ENCODE measurements around the gene SIT1. TPM values are rescaled to one million over a fixed set of nuclear protein-coding genes. Genes with fewer than 3 reads are reported as not detected.
A peak's percentile ranks its signal among the peaks of the same experiment; 100 is the strongest.

SIT1 gene
- total and polyA plus RNA-seq, 3 donors from 2014 or later: 0.43 to 1.6 TPM; not detected in 1

GRCh38 chr9:35605351-35606137 lies 45.2 kb downstream of the SIT1 start:
- 0 to 1% methylated on average over 3 to 17 of the region's 76 CpGs for WGBS, 2 donors
- Histone ChIP-seq H3K9me3 (no peaks in the 10 kb centered on the region), H3K27me3 (no peaks in the 10 kb centered on the region), H3K4me1 (peaks cover 14% of the 10 kb centered on the region), H3K36me3 (ENCODE audit: low read depth, missing control alignments) (no peaks in the 10 kb centered on the region), H3K27ac (peak overlapping the region in 1 of 2 donors; percentile 93), H3K4me3 (peak overlapping the region; percentile 72 to 89)
- intact Hi-C loops (cut with DNase I; ENCODE audit: low total_unique reads): no loop called here
- peak; percentile 38 for DNase-seq
- TF ChIP-seq POLR2A (IDR thresholded peaks at IDR 0.05) (no peak), CTCF (IDR thresholded peaks at IDR 0.05) (no peak)

- 1 to 2% methylated on average over 12 to 43 of the region's 55 CpGs for WGBS, 2 donors
- H3K4me3 ChIP-seq: peak within 1 kb of the TSS; percentile 72 to 89
- intact Hi-C loops (cut with DNase I; ENCODE audit: low total_unique reads): no loop called here
- H3K36me3 ChIP-seq (ENCODE audit: low read depth, missing control alignments): no peaks in the 10 kb centered on the region
- peaks cover 14% of the 10 kb centered on the region for H3K4me1 ChIP-seq
- no peaks in the 10 kb centered on the region for H3K27me3 ChIP-seq
- peak; percentile 76 for DNase-seq
- H3K27ac ChIP-seq: peak within 1 kb of the TSS; percentile 77 to 93
- TF ChIP-seq CTCF (IDR thresholded peaks at IDR 0.05) (no peak), POLR2A (IDR thresholded peaks at IDR 0.05) (no peak)
- H3K9me3 ChIP-seq: no peaks in the 10 kb centered on the region
These were observed 46.0 kb downstream of the SIT1 start, which contains the start of gene TESK1 for GRCh38 chr9:35604578-35605350. TESK1 (plus strand) TSS chr9:35605262; CDS start chr9:35605620, 358 bp downstream.

GRCh38 chr9:35603986-35604577 lies 46.6 kb downstream of the SIT1 start:
- WGBS, 2 donors: 0 to 1% methylated on average over 21 to 41 of the region's 41 CpGs
- Histone ChIP-seq H3K27ac (peak overlapping the region; percentile 77 to 93), H3K27me3 (no peaks in the 10 kb centered on the region), H3K36me3 (ENCODE audit: low read depth, missing control alignments) (no peaks in the 10 kb centered on the region), H3K9me3 (no peaks in the 10 kb centered on the region), H3K4me3 (peak overlapping the region; percentile 72 to 89), H3K4me1 (peaks cover 14% of the 10 kb centered on the region)
- DNase-seq: peak; percentile 100
- peak; percentile 93 to 99 (median 98) for TF ChIP-seq CTCF (IDR thresholded peaks at IDR 0.05)
- TF ChIP-seq POLR2A (IDR thresholded peaks at IDR 0.05): peak; percentile 34
- intact Hi-C loops (cut with DNase I; ENCODE audit: low total_unique reads): no loop called here

GRCh38 chr9:35603506-35603985 lies 47.2 kb downstream of the SIT1 start:
- TF ChIP-seq POLR2A (IDR thresholded peaks at IDR 0.05) (no peak), CTCF (IDR thresholded peaks at IDR 0.05) (no peak)
- peaks cover 14% of the 10 kb centered on the region for H3K4me1 ChIP-seq
- H3K4me3 ChIP-seq: peak overlapping the region; percentile 72 to 89
- intact Hi-C loops (cut with DNase I; ENCODE audit: low total_unique reads): no loop called here
- H3K9me3 ChIP-seq: no peaks in the 10 kb centered on the region
- H3K27me3 ChIP-seq: no peaks in the 10 kb centered on the region
- H3K36me3 ChIP-seq (ENCODE audit: low read depth, missing control alignments): no peaks in the 10 kb centered on the region
- DNase-seq: peak; percentile 70
- WGBS, 2 donors: 0 to 2% methylated on average over 18 of the region's 18 CpGs
- H3K27ac ChIP-seq: peak overlapping the region; percentile 77 to 93

Data from testis (tissue), 3 donors.